NCI-H524 (cell line): ENCODE results near the gene ACTG1.

ENCODE experiments used
- DNase-seq, 2 experiments: peaks; one replicate each; lab custom pipeline; 2025; lab: John Stamatoyannopoulos, UW

Gene ACTG1

GRCh38 chr17:81518113-81518784 lies 5.7 kb upstream of the ACTG1 start:
- DNase-seq, result no peak

- DNase-seq, result peak; percentile 32 to 73
Observed at GRCh38 chr17:81517339-81518112, 4.9 kb upstream of the ACTG1 start.

- no peak for DNase-seq
Observed at GRCh38 chr17:81517009-81517338, 4.4 kb upstream of the ACTG1 start.

GRCh38 chr17:81516439-81516838 lies 3.8 kb upstream of the ACTG1 start:
- DNase-seq, result no peak

GRCh38 chr17:81515530-81516041 lies 3.0 kb upstream of the ACTG1 start:
- DNase-seq, result no peak

GRCh38 chr17:81514739-81515529 lies 2.3 kb upstream of the ACTG1 start:
- DNase-seq, result peak; percentile 55 to 70

- no peak for DNase-seq
Observed at GRCh38 chr17:81514489-81514738, 1.8 kb upstream of the ACTG1 start.

- DNase-seq, result peak; percentile 73 to 85
Observed at GRCh38 chr17:81513753-81514488, 1.3 kb upstream of the ACTG1 start.

GRCh38 chr17:81513372-81513752 lies 763 bp upstream of the ACTG1 start:
- DNase-seq, result peak; percentile 78 to 83

GRCh38 chr17:81511804-81512561 lies 616 bp downstream of the ACTG1 start:
- no peak for DNase-seq

- DNase-seq, result no peak
Observed at GRCh38 chr17:81511554-81511803, 1.1 kb downstream of the ACTG1 start.

GRCh38 chr17:81510785-81511553 lies 1.6 kb downstream of the ACTG1 start:
- DNase-seq, result no peak

GRCh38 chr17:81509972-81510784 lies 2.4 kb downstream of the ACTG1 start:
- no peak for DNase-seq

- DNase-seq, result peak in 1 of 2 experiments; percentile 66
Observed at GRCh38 chr17:81509207-81509971, 3.2 kb downstream of the ACTG1 start.

GRCh38 chr17:81508639-81509206 lies 3.9 kb downstream of the ACTG1 start:
- peak in 1 of 2 experiments; percentile 66 for DNase-seq

- no peak for DNase-seq
Observed at GRCh38 chr17:81503619-81504018, 9.0 kb downstream of the ACTG1 start.

GRCh38 chr17:81502471-81503017 lies 10.1 kb downstream of the ACTG1 start:
- no peak for DNase-seq

GRCh38 chr17:81500047-81500446 lies 12.6 kb downstream of the ACTG1 start:
- DNase-seq, result no peak

GRCh38 chr17:81499601-81499970 lies 13.0 kb downstream of the ACTG1 start:
- no peak for DNase-seq
